HepG2 (cell line): ENCODE data around the gene MSH3. TPM values are rescaled to one million over a fixed set of nuclear protein-coding genes. Genes with fewer than 3 reads are reported as not detected.

Experiments used
- ATAC-seq: fragments of 200-7000 bp; cut with Tn5 transposase; 3 replicates; pipeline ENCODE4 v1.9.1; 2020; ENCODE audit warnings: mild to moderate bottlenecking, moderate library complexity
- BruUV-seq: library from RNA; stranded (reverse); fragments of 400-500 nt; replicated peaks from 2 replicates; lab custom pipeline; 2021; lab: Mats Ljungman, UMichigan
- CTCF ChIA-PET: fragments of 300-600 bp; formaldehyde crosslinking; extraction: SDS; loops from one replicate; lab custom pipeline; 2021; ENCODE audit warnings: low total read pairs, inconsistent platforms, low intra/inter-chr PET ratio; lab: Yijun Ruan, JAX
- POLR2A ChIA-PET: fragments of 350-600 bp; sonication (Branson Sonifier 250); formaldehyde crosslinking; loops from one replicate; lab custom pipeline; 2020; ENCODE audit warnings: antibody characterized with exemption, inconsistent platforms; lab: Yijun Ruan, JAX
- DNase-seq: peaks from one replicate; pipeline ENCODE4 v3.0.0-alpha.2; 2015; ENCODE audit warnings: low spot score
- FAIRE-seq: peaks from 3 replicates; lab custom pipeline; 2011; peaks lifted over from hg19 to GRCh38; lab: Jason Lieb, UNC
- H2AFZ ChIP-seq: one replicate; pipeline ENCODE4 v1.6.1; 2011; ENCODE audit warnings: low read length, inconsistent platforms
- H3K27ac ChIP-seq: fragments of 300-600 bp; 3 replicates; pipeline ENCODE4 v1.8.0; 2011; ENCODE audit warnings: mixed run types, mild to moderate bottlenecking, mixed read lengths, low read length, inconsistent platforms; ENCODE audit not compliant: insufficient read depth; ENCODE audit errors: extremely low read length
- H3K27me3 ChIP-seq, 2 experiments: fragments of 200-600 bp in 1 of 2; 2 replicates in 1 of 2; 3 replicates in 1 of 2; pipeline versions ENCODE4 v1.6.0 to v1.8.0; 2011; ENCODE audit warnings: low read length in 2 of 2, mild to moderate bottlenecking in 2 of 2, moderate library complexity in 2 of 2, inconsistent platforms in 1 of 2; ENCODE audit not compliant: insufficient read depth in 2 of 2, control insufficient read depth in 1 of 2
- H3K36me3 ChIP-seq, 2 experiments: fragments of 200-600 bp in 1 of 2; replicated peaks in 1 of 2; 2 replicates in 1 of 2; 3 replicates in 1 of 2; pipeline versions ENCODE4 v1.5.1 to v1.8.0; 2011; ENCODE audit warnings: low read length in 2 of 2, inconsistent platforms in 1 of 2; ENCODE audit not compliant: insufficient read depth in 2 of 2, control insufficient read depth in 1 of 2
- H3K4me1 ChIP-seq: 2 replicates; pipeline ENCODE4 v1.5.1; 2012; ENCODE audit warnings: low read length, inconsistent platforms; ENCODE audit not compliant: insufficient read depth
- H3K4me2 ChIP-seq: 2 replicates; pipeline ENCODE4 v1.6.0; 2011; ENCODE audit warnings: low read depth, low read length, inconsistent platforms
- H3K4me3 ChIP-seq, 3 experiments: fragments of 200-600 bp in 1 of 3; sonication (generic), shearing (Covaris generic) in 1 of 3; replicated peaks in 1 of 3; 2 replicates each; pipeline ENCODE4 v1.5.1; 2011 to 2016; ENCODE audit warnings: low read length in 3 of 3, inconsistent platforms in 2 of 3, low read depth in 2 of 3, mild to moderate bottlenecking in 2 of 3, control low read depth in 1 of 3, mixed read lengths in 1 of 3; ENCODE audit not compliant: insufficient read depth in 1 of 3
- H3K79me2 ChIP-seq: one replicate; pipeline ENCODE4 v1.6.1; 2011; ENCODE audit warnings: low read length, inconsistent platforms; ENCODE audit not compliant: insufficient read depth
- H3K9ac ChIP-seq: 2 replicates; pipeline ENCODE4 v1.6.0; 2011; ENCODE audit warnings: mild to moderate bottlenecking, low read depth, low read length, inconsistent platforms; ENCODE audit not compliant: insufficient read depth
- H3K9me3 ChIP-seq: 2 replicates; pipeline ENCODE4 v1.5.1; 2012; ENCODE audit warnings: mild to moderate bottlenecking, low read length
- H4K20me1 ChIP-seq: 2 replicates; pipeline ENCODE4 v1.6.0; 2011; ENCODE audit warnings: inconsistent platforms, mild to moderate bottlenecking, low read length, moderate library complexity; ENCODE audit not compliant: insufficient read depth
- CHD4 ChIP-seq: fragments of 200-600 bp; sonication (generic); IDR thresholded peaks from 2 replicates; pipeline ENCODE4 v1.7.0; 2017; ENCODE audit warnings: mild to moderate bottlenecking, low read length, borderline replicate concordance
- GATAD1 ChIP-seq: IDR thresholded peaks from 2 replicates; pipeline ENCODE4 v1.6.1; 2016; ENCODE audit warnings: missing genetic modification reagents, missing compliant biosample characterization
- HNRNPUL1 ChIP-seq: fragments of 200-400 bp; formaldehyde crosslinking; IDR thresholded peaks from 2 replicates; pipeline ENCODE4 v1.6.1; 2017; ENCODE audit warnings: low read depth, mild to moderate bottlenecking, low read length, moderate library complexity
- JUNB ChIP-seq: sonication (generic); formaldehyde crosslinking; IDR thresholded peaks from 2 replicates; pipeline ENCODE4 v1.8.0; 2022; ENCODE audit warnings: missing genetic modification reagents, mild to moderate bottlenecking, borderline replicate concordance
- PRPF4 ChIP-seq: fragments of 200-400 bp; formaldehyde crosslinking; IDR thresholded peaks from 2 replicates; pipeline ENCODE4 v1.6.1; 2016; ENCODE audit warnings: low read length, low read depth; ENCODE audit not compliant: poor library complexity, severe bottlenecking
- ZNF329 ChIP-seq: sonication (generic); formaldehyde crosslinking; IDR thresholded peaks from 2 replicates; pipeline ENCODE4 v1.9.0; 2021; ENCODE audit warnings: low read depth, mild to moderate bottlenecking, missing genetic modification reagents
- ZNF333 ChIP-seq: sonication (generic); formaldehyde crosslinking; IDR thresholded peaks from 2 replicates; pipeline ENCODE4 v1.4.0; 2020; ENCODE audit warnings: mild to moderate bottlenecking, missing genetic modification reagents, borderline replicate concordance
- ZNF550 ChIP-seq: sonication (generic); formaldehyde crosslinking; IDR thresholded peaks from 2 replicates; pipeline ENCODE4 v1.4.0; 2020; ENCODE audit warnings: mild to moderate bottlenecking, missing genetic modification reagents, borderline replicate concordance
- ZNF761 ChIP-seq: sonication (generic); formaldehyde crosslinking; conservative IDR thresholded peaks from 2 replicates; pipeline ENCODE4 v1.4.0; 2020; ENCODE audit warnings: mild to moderate bottlenecking, missing genetic modification reagents
- ZNF883 ChIP-seq: sonication (generic); formaldehyde crosslinking; IDR thresholded peaks from 2 replicates; pipeline ENCODE4 v1.5.1; 2020; ENCODE audit warnings: mild to moderate bottlenecking, missing genetic modification reagents; ENCODE audit errors: not compliant biosample characterization
- in situ Hi-C: cut with HindIII; loops from 2 replicates; pipeline ENCODE4 v1.10.0; 2017; ENCODE audit warnings: low pct_unique_long_range_greater_than_20kb; ENCODE audit not compliant: extremely low pct_ligation_motif_present
- intact Hi-C: fragments of 100-400 bp; cut with micrococcal nuclease; formaldehyde crosslinking; loops from one replicate; pipeline ENCODE4 v1.10.0; 2022; ENCODE audit not compliant: unreplicated experiment
- polyA plus RNA-seq, 8 experiments: library from polyadenylated mRNA; depleted of rRNA in 3 of 8; stranded (reverse) in 7 of 8; unstranded in 1 of 8; fragments of >200 nt; fragmentation: Illumina TruSeq in 4 of 8; extraction: Trizol in 4 of 8; gene quantifications; 2 replicates each; pipeline versions ENCODE4 v1.2.1 to v1.2.3, GENCODE V29; 2011 to 2016; ENCODE audit warnings: low read depth in 4 of 8, missing spikeins in 1 of 8, mixed read lengths in 1 of 8; ENCODE audit not compliant: insufficient read depth in 1 of 8
- total RNA-seq, 5 experiments: library from RNA; depleted of rRNA; stranded (reverse); fragments of >200 nt; fragmentation: Illumina TruSeq; extraction: Trizol; gene quantifications; 2 replicates each; pipeline ENCODE4 v1.2.3, GENCODE V29; 2016; ENCODE audit warnings: low read depth in 1 of 5
- TF ChIP-seq, protein P1 (sequence below): sonication (generic); formaldehyde crosslinking; IDR thresholded peaks from 2 replicates; pipeline ENCODE4 v1.5.0; 2020; ENCODE audit warnings: missing genetic modification reagents
- TF ChIP-seq, protein P2 (sequence below): sonication (generic); formaldehyde crosslinking; IDR thresholded peaks from 2 replicates; pipeline ENCODE4 v1.5.0; 2020; ENCODE audit warnings: mild to moderate bottlenecking, missing genetic modification reagents, borderline replicate concordance
- TF ChIP-seq, protein P3 (sequence below), 2 experiments: fragments of 450-650 bp in 1 of 2; sonication (generic) in 1 of 2; formaldehyde crosslinking; IDR thresholded peaks; 2 replicates each; pipeline versions ENCODE4 v1.5.0 to v1.8.0; 2020 to 2022; ENCODE audit warnings: mild to moderate bottlenecking in 1 of 2, missing genetic modification reagents in 1 of 2

MSH3 gene
- total and polyA plus RNA-seq, 2 of the 13 experiments (the other 11 are each of a cell fraction or from before 2014, with no cell fraction given), result 4.0 to 16.4 TPM

DNA sequence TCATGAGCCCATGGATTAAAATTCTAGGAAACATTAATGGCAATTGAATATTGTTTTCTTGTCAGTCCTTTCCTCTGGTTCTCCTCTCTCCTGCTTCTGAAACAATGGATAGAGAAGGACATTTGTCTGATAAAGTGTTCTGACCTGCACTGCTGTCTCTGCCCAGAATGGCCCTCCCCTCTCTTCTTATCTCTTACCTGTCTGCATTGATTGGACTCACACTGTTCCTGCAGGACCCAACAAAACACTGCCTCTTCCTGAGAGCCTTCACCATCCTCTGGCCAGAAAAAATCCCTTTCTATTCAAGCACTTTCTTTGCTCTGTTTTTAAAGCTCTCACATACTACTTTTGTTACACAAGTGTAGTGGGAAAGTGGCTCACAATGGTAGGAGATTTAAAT is 144.2 kb downstream of the MSH3 start:
- H3K4me2 ChIP-seq, result no peak overlapping the region
- no peak overlapping the region for H3K9ac ChIP-seq
- FAIRE-seq, result no peak
- TF ChIP-seq, protein P1, sequence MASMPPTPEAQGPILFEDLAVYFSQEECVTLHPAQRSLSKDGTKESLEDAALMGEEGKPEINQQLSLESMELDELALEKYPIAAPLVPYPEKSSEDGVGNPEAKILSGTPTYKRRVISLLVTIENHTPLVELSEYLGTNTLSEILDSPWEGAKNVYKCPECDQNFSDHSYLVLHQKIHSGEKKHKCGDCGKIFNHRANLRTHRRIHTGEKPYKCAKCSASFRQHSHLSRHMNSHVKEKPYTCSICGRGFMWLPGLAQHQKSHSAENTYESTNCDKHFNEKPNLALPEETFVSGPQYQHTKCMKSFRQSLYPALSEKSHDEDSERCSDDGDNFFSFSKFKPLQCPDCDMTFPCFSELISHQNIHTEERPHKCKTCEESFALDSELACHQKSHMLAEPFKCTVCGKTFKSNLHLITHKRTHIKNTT, result no peak
- TF ChIP-seq CHD4 (no peak), ZNF883 (no peak), ZNF329 (CRISPR knock-in tag) (no peak), HNRNPUL1 (no peak), JUNB (CRISPR knock-in tag) (no peak), GATAD1 (CRISPR knock-in tag) (no peak), ZNF333 (no peak), ZNF550 (CRISPR knock-in tag) (no peak), ZNF761 (CRISPR knock-in tag) (no peak), PRPF4 (no peak)
- TF ChIP-seq, protein P2, sequence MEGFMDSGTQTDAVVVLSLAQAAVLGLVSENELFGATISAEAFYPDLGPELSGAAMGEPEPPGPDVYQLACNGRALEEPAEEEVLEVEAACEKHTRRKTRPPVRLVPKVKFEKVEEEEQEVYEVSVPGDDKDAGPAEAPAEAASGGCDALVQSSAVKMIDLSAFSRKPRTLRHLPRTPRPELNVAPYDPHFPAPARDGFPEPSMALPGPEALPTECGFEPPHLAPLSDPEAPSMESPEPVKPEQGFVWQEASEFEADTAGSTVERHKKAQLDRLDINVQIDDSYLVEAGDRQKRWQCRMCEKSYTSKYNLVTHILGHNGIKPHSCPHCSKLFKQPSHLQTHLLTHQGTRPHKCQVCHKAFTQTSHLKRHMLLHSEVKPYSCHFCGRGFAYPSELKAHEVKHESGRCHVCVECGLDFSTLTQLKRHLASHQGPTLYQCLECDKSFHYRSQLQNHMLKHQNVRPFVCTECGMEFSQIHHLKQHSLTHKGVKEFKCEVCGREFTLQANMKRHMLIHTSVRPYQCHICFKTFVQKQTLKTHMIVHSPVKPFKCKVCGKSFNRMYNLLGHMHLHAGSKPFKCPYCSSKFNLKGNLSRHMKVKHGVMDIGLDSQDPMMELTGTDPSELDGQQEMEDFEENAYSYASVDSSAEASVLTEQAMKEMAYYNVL (CRISPR knock-in tag), result no peak
- TF ChIP-seq, protein P3, sequence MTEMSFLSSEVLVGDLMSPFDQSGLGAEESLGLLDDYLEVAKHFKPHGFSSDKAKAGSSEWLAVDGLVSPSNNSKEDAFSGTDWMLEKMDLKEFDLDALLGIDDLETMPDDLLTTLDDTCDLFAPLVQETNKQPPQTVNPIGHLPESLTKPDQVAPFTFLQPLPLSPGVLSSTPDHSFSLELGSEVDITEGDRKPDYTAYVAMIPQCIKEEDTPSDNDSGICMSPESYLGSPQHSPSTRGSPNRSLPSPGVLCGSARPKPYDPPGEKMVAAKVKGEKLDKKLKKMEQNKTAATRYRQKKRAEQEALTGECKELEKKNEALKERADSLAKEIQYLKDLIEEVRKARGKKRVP (CRISPR knock-in tag; IDR thresholded peaks at IDR 0.05), result no peak
- no peaks in the 10 kb centered on the region for H3K27me3 ChIP-seq
- no peak for DNase-seq
- H3K36me3 ChIP-seq, result peaks cover 0 to 18% of the 10 kb centered on the region in 2 experiments; a peak in 2 of 5 replicates
- no peak overlapping the region for H2AFZ ChIP-seq
- in situ Hi-C loops, result no loop called here
- H4K20me1 ChIP-seq, result no peaks in the 10 kb centered on the region
- no peak overlapping the region for H3K4me3 ChIP-seq
- H3K9me3 ChIP-seq, result no peaks in the 10 kb centered on the region
- no peak; the same call in 2 of the 3 replicates for ATAC-seq
- ChIA-PET CTCF (no interaction called here), POLR2A (no interaction called here)
- no peaks in the 10 kb centered on the region for H3K4me1 ChIP-seq
- intact Hi-C loops, result no loop called here
- no peaks in the 10 kb centered on the region for H3K79me2 ChIP-seq
- no peak overlapping the region for H3K27ac ChIP-seq
- no TSS peak for BruUV-seq
